ENCODE data around the gene CTAG1B. TPM values are rescaled to one million over a fixed set of nuclear protein-coding genes. Genes with fewer than 3 reads are reported as not detected.

CTAG1B gene
- total RNA-seq, 1 donor from 2014 or later: not detected

- no peaks in the 10 kb centered on the region for H3K27me3 Mint-ChIP-seq (ENCODE audit: low read depth, unreplicated experiment)
- peak; percentile 93 for DNase-seq (ENCODE audit: low read depth)
- no peaks in the 10 kb centered on the region for H3K36me3 Mint-ChIP-seq (ENCODE audit: low read depth, unreplicated experiment)
- peak; percentile 89 for FAIRE-seq
- no peak overlapping the region for H3K4me3 ChIP-seq (ENCODE audit: insufficient read depth, low read depth, low read length)
- H3K4me2 ChIP-seq (ENCODE audit: low read length): peak overlapping the region; percentile 29
- no peaks in the 10 kb centered on the region for H3K36me3 ChIP-seq (ENCODE audit: insufficient read depth, low read length)
- H2AFZ ChIP-seq (ENCODE audit: low read depth, low read length): no peak overlapping the region
- H3K9ac ChIP-seq (ENCODE audit: low read length): no peak overlapping the region
- H3K27me3 ChIP-seq (ENCODE audit: insufficient read depth, low read length): no peaks in the 10 kb centered on the region
- TF ChIP-seq EZH2 (IDR thresholded peaks at IDR 0.05; ENCODE audit: insufficient read depth, low read length) (no peak), CTCF (IDR thresholded peaks at IDR 0.05; ENCODE audit: insufficient read depth, low read depth, low read length) (no peak)
- H3K27ac Mint-ChIP-seq (ENCODE audit: unreplicated experiment): peak overlapping the region; percentile 34
- H3K79me2 ChIP-seq (ENCODE audit: insufficient read depth, low read length): no peaks in the 10 kb centered on the region
- H3K4me3 Mint-ChIP-seq (ENCODE audit: unreplicated experiment): no peak overlapping the region
- H3K9me3 Mint-ChIP-seq (ENCODE audit: unreplicated experiment): peaks cover 11% of the 10 kb centered on the region
- peaks cover 16% of the 10 kb centered on the region for H3K4me1 ChIP-seq (ENCODE audit: insufficient read depth, low read length)
- no peaks in the 10 kb centered on the region for H3K9me3 ChIP-seq (ENCODE audit: insufficient read depth, low read depth, low read length)
- no peaks in the 10 kb centered on the region for H4K20me1 ChIP-seq (ENCODE audit: insufficient read depth, low read length)
- H3K27ac ChIP-seq (ENCODE audit: low read depth, low read length): no peak overlapping the region
- H3K4me1 Mint-ChIP-seq (ENCODE audit: low read depth, unreplicated experiment): peaks cover 27% of the 10 kb centered on the region
These were observed 22.7 kb downstream of the CTAG1B start for GRCh38 chrX:154596290-154596929.

- peak; percentile 81 for FAIRE-seq
These were observed 23.4 kb downstream of the CTAG1B start for GRCh38 chrX:154595559-154596249.

More at GRCh38 chrX:154595559-154596249, 23.4 kb downstream of the CTAG1B start:
- no peaks in the 10 kb centered on the region for H3K9me3 ChIP-seq (ENCODE audit: insufficient read depth, low read depth, low read length)
- DNase-seq (ENCODE audit: low read depth): peak; percentile 33
- H3K4me1 Mint-ChIP-seq (ENCODE audit: low read depth, unreplicated experiment): peaks cover 27% of the 10 kb centered on the region
- no peaks in the 10 kb centered on the region for H3K36me3 Mint-ChIP-seq (ENCODE audit: low read depth, unreplicated experiment)
- H3K27ac ChIP-seq (ENCODE audit: low read depth, low read length): no peak overlapping the region
- peak overlapping the region; percentile 29 for H3K4me2 ChIP-seq (ENCODE audit: low read length)
- TF ChIP-seq CTCF (IDR thresholded peaks at IDR 0.05; ENCODE audit: insufficient read depth, low read depth, low read length): no peak
- no peak for TF ChIP-seq EZH2 (IDR thresholded peaks at IDR 0.05; ENCODE audit: insufficient read depth, low read length)
- H3K4me3 ChIP-seq (ENCODE audit: insufficient read depth, low read depth, low read length): no peak overlapping the region
- no peaks in the 10 kb centered on the region for H4K20me1 ChIP-seq (ENCODE audit: insufficient read depth, low read length)
- no peaks in the 10 kb centered on the region for H3K27me3 Mint-ChIP-seq (ENCODE audit: low read depth, unreplicated experiment)
- no peaks in the 10 kb centered on the region for H3K36me3 ChIP-seq (ENCODE audit: insufficient read depth, low read length)
- no peaks in the 10 kb centered on the region for H3K27me3 ChIP-seq (ENCODE audit: insufficient read depth, low read length)
- H3K27ac Mint-ChIP-seq (ENCODE audit: unreplicated experiment): peak overlapping the region; percentile 50
- H2AFZ ChIP-seq (ENCODE audit: low read depth, low read length): no peak overlapping the region
- no peak overlapping the region for H3K4me3 Mint-ChIP-seq (ENCODE audit: unreplicated experiment)
- H3K9ac ChIP-seq (ENCODE audit: low read length): no peak overlapping the region
- H3K4me1 ChIP-seq (ENCODE audit: insufficient read depth, low read length): peaks cover 10% of the 10 kb centered on the region
- no peaks in the 10 kb centered on the region for H3K79me2 ChIP-seq (ENCODE audit: insufficient read depth, low read length)
- H3K9me3 Mint-ChIP-seq (ENCODE audit: unreplicated experiment): peaks cover 11% of the 10 kb centered on the region

Measured in astrocyte (in vitro differentiated cells and primary cell).